DND-41 (cell line): ENCODE data around the gene NEU4.

ENCODE experiments used
- ATAC-seq: fragments of 200-7000 bp; cut with Tn5 transposase; 3 replicates; pipeline ENCODE4 v1.9.1; 2021; ENCODE audit warnings: low read depth; ENCODE audit not compliant: insufficient read depth
- DNase-seq: peaks from one replicate; pipeline ENCODE4 v3.0.0-alpha.2; 2020
- H2AFZ ChIP-seq: 2 replicates; pipeline ENCODE4 v1.6.0; 2012; ENCODE audit warnings: low read depth, low read length
- H3K27ac ChIP-seq: 2 replicates; pipeline ENCODE4 v1.5.1; 2012; ENCODE audit warnings: low read length, inconsistent platforms
- H3K27me3 ChIP-seq: fragments of 200-600 bp; sonication (generic); 2 replicates; pipeline ENCODE4 v1.6.0; 2012; ENCODE audit warnings: low read length, mild to moderate bottlenecking, inconsistent platforms; ENCODE audit not compliant: insufficient read depth, poor library complexity
- H3K36me3 ChIP-seq: 2 replicates; pipeline ENCODE4 v1.5.1; 2012; ENCODE audit warnings: low read length, inconsistent platforms; ENCODE audit not compliant: insufficient read depth
- H3K4me1 ChIP-seq: 2 replicates; pipeline ENCODE4 v1.5.1; 2012; ENCODE audit warnings: mild to moderate bottlenecking, low read length; ENCODE audit not compliant: insufficient read depth
- H3K4me2 ChIP-seq: 2 replicates; pipeline ENCODE4 v1.6.0; 2012; ENCODE audit warnings: mild to moderate bottlenecking, moderate library complexity, low read length, inconsistent platforms; ENCODE audit not compliant: insufficient read depth
- H3K4me3 ChIP-seq, 2 experiments: fragments of 200-600 bp in 1 of 2; shearing (Covaris generic) in 1 of 2; 2 replicates each; pipeline ENCODE4 v1.5.1; 2012 to 2016; ENCODE audit warnings: inconsistent platforms in 2 of 2, low read length in 2 of 2, mild to moderate bottlenecking in 2 of 2, low read depth in 1 of 2, moderate library complexity in 1 of 2
- H3K79me2 ChIP-seq: 2 replicates; pipeline ENCODE4 v1.6.0; 2012; ENCODE audit warnings: low read length, inconsistent platforms; ENCODE audit not compliant: insufficient read depth
- H3K9ac ChIP-seq: 2 replicates; pipeline ENCODE4 v1.6.0; 2012; ENCODE audit warnings: low read depth, mild to moderate bottlenecking, inconsistent platforms, low read length, moderate library complexity
- H3K9me3 ChIP-seq: 2 replicates; pipeline ENCODE4 v1.5.1; 2012; ENCODE audit warnings: low read length, moderate library complexity, mild to moderate bottlenecking, inconsistent platforms; ENCODE audit not compliant: insufficient read depth, severe bottlenecking
- H4K20me1 ChIP-seq: 2 replicates; pipeline ENCODE4 v1.6.0; 2012; ENCODE audit warnings: low read length; ENCODE audit not compliant: insufficient read depth
- CTCF ChIP-seq: IDR thresholded peaks from 2 replicates; pipeline ENCODE4 v1.5.1; 2012; ENCODE audit warnings: borderline replicate concordance, low read length, moderate library complexity, mild to moderate bottlenecking; ENCODE audit not compliant: poor library complexity, severe bottlenecking; ENCODE audit errors: extremely low read depth
- EZH2 ChIP-seq: IDR thresholded peaks from 3 replicates; pipeline ENCODE4 v1.6.1; 2012; ENCODE audit warnings: borderline replicate concordance, low read depth, mild to moderate bottlenecking, moderate library complexity, low read length, inconsistent platforms; ENCODE audit not compliant: severe bottlenecking

Gene NEU4

GRCh38 chr2:241849616-241850543, 40.9 kb downstream of the NEU4 start:
- DNase-seq (no peak), ATAC-seq (no peak)
- H3K4me1 ChIP-seq: no peaks in the 10 kb centered on the region
- H3K27ac ChIP-seq: no peak overlapping the region
- no peak overlapping the region for H2AFZ ChIP-seq
- peaks cover 2% of the 10 kb centered on the region for H3K27me3 ChIP-seq
- H3K4me2 ChIP-seq: no peak overlapping the region
- no peaks in the 10 kb centered on the region for H4K20me1 ChIP-seq
- H3K4me3 ChIP-seq: no peak overlapping the region
- H3K36me3 ChIP-seq: no peaks in the 10 kb centered on the region
- H3K9ac ChIP-seq: no peak overlapping the region
- H3K79me2 ChIP-seq: no peaks in the 10 kb centered on the region
- no peaks in the 10 kb centered on the region for H3K9me3 ChIP-seq
- no peak for TF ChIP-seq CTCF
- TF ChIP-seq EZH2: no peak

GRCh38 chr2:241850544-241851324, 41.7 kb downstream of the NEU4 start:
- DNase-seq (no peak), ATAC-seq (no peak)
- Histone ChIP-seq H3K4me1 (no peaks in the 10 kb centered on the region), H2AFZ (no peak overlapping the region), H3K9me3 (no peaks in the 10 kb centered on the region), H3K4me2 (no peak overlapping the region), H3K27me3 (no peaks in the 10 kb centered on the region), H3K9ac (no peak overlapping the region), H3K36me3 (no peaks in the 10 kb centered on the region), H3K79me2 (no peaks in the 10 kb centered on the region), H3K4me3 (no peak overlapping the region), H4K20me1 (no peaks in the 10 kb centered on the region), H3K27ac (no peak overlapping the region)
- no peak for TF ChIP-seq CTCF
- no peak for TF ChIP-seq EZH2

- Histone ChIP-seq H3K4me3 (no peak overlapping the region), H4K20me1 (no peaks in the 10 kb centered on the region), H3K9me3 (no peaks in the 10 kb centered on the region), H3K27ac (no peak overlapping the region), H3K4me2 (no peak overlapping the region), H3K9ac (no peak overlapping the region), H3K27me3 (no peaks in the 10 kb centered on the region), H3K4me1 (no peaks in the 10 kb centered on the region), H3K79me2 (no peaks in the 10 kb centered on the region), H3K36me3 (no peaks in the 10 kb centered on the region), H2AFZ (no peak overlapping the region)
- no peak for DNase-seq
- TF ChIP-seq CTCF (no peak), EZH2 (no peak)
- no peak for ATAC-seq
Measured at GRCh38 chr2:241851325-241852115, 42.5 kb downstream of the NEU4 start.
